Left kidney (tissue), 8 donors: Measurements from ENCODE around the gene SERPINA3. TPM values are rescaled to one million over a fixed set of nuclear protein-coding genes. Genes with fewer than 3 reads are reported as not detected.
"Not testable (repeated sequence)": the region's sequence is repeated elsewhere in the genome, so short reads cannot be mapped to it uniquely, and the experiment has no call there.

Experiments used
- DNase-seq: peaks from one replicate; pipeline ENCODE4 v3.0.0-alpha.2; 2013
- long read RNA-seq, 8 donors: transcript quantifications; one replicate each; lab custom pipeline, GENCODE V29; 2026
- polyA plus RNA-seq: library from polyadenylated mRNA; unstranded; fragments of 120-200 nt; gene quantifications from one replicate; pipeline ENCODE4 v1.2.1, GENCODE V29; 2013; ENCODE audit not compliant: insufficient read length

SERPINA3 gene
- polyA plus RNA-seq, result 0.33 TPM
- long read RNA-seq, donor 1, result 0 reads
- long read RNA-seq, donor 2, result 0 reads
- long read RNA-seq, donor 3, result 0 reads
- long read RNA-seq, donor 4, result 0 reads
- long read RNA-seq, donor 5, result 0 reads
- long read RNA-seq, donor 6, result 0 reads
- long read RNA-seq, donor 7, result 0 reads
- long read RNA-seq, donor 8, result 0 reads

GRCh38 chr14:94612174-94612573, at the start of gene SERPINA3:
SERPINA3 (plus strand) TSS chr14:94612391; CDS start chr14:94614442, 2,051 bp downstream.
- DNase-seq, result no peak

GRCh38 chr14:94562941-94563883, 49.0 kb upstream of the SERPINA3 start:
- DNase-seq, result no peak

GRCh38 chr14:94564381-94564780, 47.8 kb upstream of the SERPINA3 start:
- DNase-seq, result no peak

GRCh38 chr14:94568186-94568585, 44.0 kb upstream of the SERPINA3 start:
- no peak for DNase-seq

- no peak for DNase-seq
Measured at GRCh38 chr14:94569381-94570001, 42.7 kb upstream of the SERPINA3 start.

- no peak for DNase-seq
Measured at GRCh38 chr14:94570002-94570400, 42.2 kb upstream of the SERPINA3 start.

- no peak for DNase-seq
Measured at GRCh38 chr14:94570440-94570839, 41.8 kb upstream of the SERPINA3 start.

- DNase-seq, result no peak
Measured at GRCh38 chr14:94571395-94571794, 40.8 kb upstream of the SERPINA3 start.

- no peak for DNase-seq
Measured at GRCh38 chr14:94571950-94572349, 40.2 kb upstream of the SERPINA3 start.

GRCh38 chr14:94572637-94573303, 39.4 kb upstream of the SERPINA3 start:
- no peak for DNase-seq

GRCh38 chr14:94573475-94574277, 38.5 kb upstream of the SERPINA3 start:
- DNase-seq, result peak; percentile 21

- no peak for DNase-seq
Measured at GRCh38 chr14:94574336-94574735, 37.9 kb upstream of the SERPINA3 start.

GRCh38 chr14:94575730-94576585, 36.2 kb upstream of the SERPINA3 start:
- no peak for DNase-seq

- DNase-seq, result not testable (repeated sequence)
Measured at GRCh38 chr14:94577472-94577871, 34.7 kb upstream of the SERPINA3 start.

- no peak for DNase-seq
Measured at GRCh38 chr14:94578712-94579111, 33.5 kb upstream of the SERPINA3 start.

- no peak for DNase-seq
Measured at GRCh38 chr14:94581127-94581999, 30.8 kb upstream of the SERPINA3 start, which contains the start of gene SERPINA5. SERPINA5 (plus strand) TSS chr14:94581426; CDS start chr14:94587363, 5,937 bp downstream.

- DNase-seq, result no peak
Measured at GRCh38 chr14:94582199-94582750, 29.9 kb upstream of the SERPINA3 start.

GRCh38 chr14:94582851-94583250, 29.3 kb upstream of the SERPINA3 start:
- DNase-seq, result no peak

- no peak for DNase-seq
Measured at GRCh38 chr14:94583557-94583956, 28.6 kb upstream of the SERPINA3 start.
